Measurements from ENCODE around the gene DOCK9.

Gene DOCK9

GRCh38 chr13:98984118-98984517 is 6.3 kb upstream of the DOCK9 start:
- H3K4me3 ChIP-seq (ENCODE audit: low read depth, low read length): no peak overlapping the region
- TF ChIP-seq CTCF (IDR thresholded peaks at IDR 0.05; ENCODE audit: low read depth, low read length): no peak

GRCh38 chr13:98983182-98983581 is 5.3 kb upstream of the DOCK9 start:
- TF ChIP-seq CTCF (IDR thresholded peaks at IDR 0.05; ENCODE audit: low read depth, low read length): no peak
- H3K4me3 ChIP-seq (ENCODE audit: low read depth, low read length): no peak overlapping the region

- TF ChIP-seq CTCF (IDR thresholded peaks at IDR 0.05; ENCODE audit: low read depth, low read length): no peak
- H3K4me3 ChIP-seq (ENCODE audit: low read depth, low read length): no peak overlapping the region
Measured at GRCh38 chr13:98981369-98982080, 3.7 kb upstream of the DOCK9 start.

GRCh38 chr13:98979012-98979660 is 1.3 kb upstream of the DOCK9 start:
- H3K4me3 ChIP-seq (ENCODE audit: low read depth, low read length): no peak overlapping the region
- no peak for TF ChIP-seq CTCF (IDR thresholded peaks at IDR 0.05; ENCODE audit: low read depth, low read length)

GRCh38 chr13:98978280-98978679 is 416 bp upstream of the DOCK9 start:
- no peak for TF ChIP-seq CTCF (IDR thresholded peaks at IDR 0.05; ENCODE audit: low read depth, low read length)
- H3K4me3 ChIP-seq (ENCODE audit: low read depth, low read length): peak overlapping the region; percentile 64

GRCh38 chr13:98976941-98977340 is 923 bp downstream of the DOCK9 start:
- peak overlapping the region; percentile 64 for H3K4me3 ChIP-seq (ENCODE audit: low read depth, low read length)
- no peak for TF ChIP-seq CTCF (IDR thresholded peaks at IDR 0.05; ENCODE audit: low read depth, low read length)

GRCh38 chr13:98976338-98976737 is 1.5 kb downstream of the DOCK9 start:
- TF ChIP-seq CTCF (IDR thresholded peaks at IDR 0.05; ENCODE audit: low read depth, low read length): no peak
- H3K4me3 ChIP-seq (ENCODE audit: low read depth, low read length): peak overlapping the region; percentile 64

Data from WI38 (cell line).